Measurements from ENCODE around the gene LHX4.
A peak's percentile ranks its signal among the peaks of the same experiment; 100 is the strongest.
"Not testable (repeated sequence)": the region's sequence is repeated elsewhere in the genome, so short reads cannot be mapped to it uniquely, and the experiment has no call there.

Gene LHX4

DNA sequence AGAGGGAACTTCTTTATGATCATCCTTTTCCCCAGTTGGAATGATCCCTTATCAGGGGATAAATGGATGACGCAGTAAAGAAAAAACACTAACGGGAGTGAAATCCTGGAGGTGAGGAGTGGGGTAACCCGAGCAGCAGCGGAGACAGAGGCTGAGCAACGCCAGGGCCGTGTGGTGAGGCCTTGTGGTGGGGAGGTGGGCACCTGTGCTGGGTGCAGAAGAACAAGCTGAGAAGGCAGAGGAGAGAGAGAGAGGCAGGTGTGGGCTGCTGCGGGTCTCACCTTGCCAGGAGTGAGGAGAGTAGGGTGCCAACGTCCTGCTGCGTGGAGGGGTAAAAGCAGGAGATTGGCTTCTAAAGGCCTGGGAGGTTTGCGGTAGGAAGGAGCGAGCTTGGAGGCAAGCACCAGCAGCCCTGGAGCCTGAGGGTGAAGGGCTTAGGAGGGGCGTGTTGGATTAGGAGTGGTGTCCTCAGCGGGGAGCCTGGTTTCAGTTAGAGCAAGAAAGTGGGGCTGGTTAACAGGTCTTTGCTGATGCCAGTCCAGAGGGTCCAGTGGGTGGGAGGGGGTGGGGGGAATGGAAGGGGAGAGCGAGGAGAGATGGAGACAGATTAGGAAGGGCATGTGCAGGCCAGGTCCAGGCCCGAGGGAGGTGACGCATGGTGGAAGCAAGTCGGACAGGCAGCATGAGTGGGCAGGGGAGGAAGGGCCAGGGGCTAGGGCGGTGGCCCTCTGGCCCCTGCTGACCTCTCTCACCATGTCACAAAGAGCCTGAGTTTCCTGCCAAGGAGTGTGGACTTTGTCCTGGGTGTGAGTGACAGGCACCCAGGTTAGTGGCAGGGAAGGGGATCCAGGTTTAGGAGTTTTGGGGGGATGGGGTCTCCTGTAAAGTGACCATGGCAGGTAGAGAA lies 36.7 kb upstream of the LHX4 start:
- peaks cover 6% of the 10 kb centered on the region for H3K4me1 Mint-ChIP-seq (ENCODE audit: low read depth)
- no peaks in the 10 kb centered on the region for H3K27me3 Mint-ChIP-seq (ENCODE audit: low read depth)
- no peaks in the 10 kb centered on the region for H3K9me3 Mint-ChIP-seq
- H3K4me3 Mint-ChIP-seq, result no peak overlapping the region
- H3K36me3 Mint-ChIP-seq (ENCODE audit: low read depth), result peaks cover 1% of the 10 kb centered on the region
- peak overlapping the region; percentile 35 for H3K27ac Mint-ChIP-seq

DNA sequence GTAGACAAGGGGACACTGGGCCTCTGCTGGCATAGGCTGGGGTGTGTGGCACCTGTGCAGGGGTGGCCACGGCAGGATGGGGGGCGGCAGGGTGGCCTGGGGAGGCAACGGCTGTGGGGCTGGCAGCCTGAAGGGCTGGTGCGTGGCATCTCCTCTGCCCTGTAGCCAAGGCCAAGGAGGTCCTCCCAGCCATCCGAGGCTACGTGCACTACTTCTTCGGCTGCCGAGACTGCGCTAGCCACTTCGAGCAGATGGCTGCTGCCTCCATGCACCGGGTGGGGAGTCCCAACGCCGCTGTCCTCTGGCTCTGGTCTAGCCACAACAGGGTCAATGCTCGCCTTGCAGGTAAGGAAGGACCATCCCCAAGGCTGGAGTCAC lies 36.0 kb upstream of the LHX4 start:
- H3K4me3 Mint-ChIP-seq, result no peak overlapping the region
- no peaks in the 10 kb centered on the region for H3K27me3 Mint-ChIP-seq (ENCODE audit: low read depth)
- no peaks in the 10 kb centered on the region for H3K9me3 Mint-ChIP-seq
- no peak overlapping the region for H3K27ac Mint-ChIP-seq
- peaks cover 6% of the 10 kb centered on the region for H3K4me1 Mint-ChIP-seq (ENCODE audit: low read depth)
- peaks cover 1% of the 10 kb centered on the region for H3K36me3 Mint-ChIP-seq (ENCODE audit: low read depth)

DNA sequence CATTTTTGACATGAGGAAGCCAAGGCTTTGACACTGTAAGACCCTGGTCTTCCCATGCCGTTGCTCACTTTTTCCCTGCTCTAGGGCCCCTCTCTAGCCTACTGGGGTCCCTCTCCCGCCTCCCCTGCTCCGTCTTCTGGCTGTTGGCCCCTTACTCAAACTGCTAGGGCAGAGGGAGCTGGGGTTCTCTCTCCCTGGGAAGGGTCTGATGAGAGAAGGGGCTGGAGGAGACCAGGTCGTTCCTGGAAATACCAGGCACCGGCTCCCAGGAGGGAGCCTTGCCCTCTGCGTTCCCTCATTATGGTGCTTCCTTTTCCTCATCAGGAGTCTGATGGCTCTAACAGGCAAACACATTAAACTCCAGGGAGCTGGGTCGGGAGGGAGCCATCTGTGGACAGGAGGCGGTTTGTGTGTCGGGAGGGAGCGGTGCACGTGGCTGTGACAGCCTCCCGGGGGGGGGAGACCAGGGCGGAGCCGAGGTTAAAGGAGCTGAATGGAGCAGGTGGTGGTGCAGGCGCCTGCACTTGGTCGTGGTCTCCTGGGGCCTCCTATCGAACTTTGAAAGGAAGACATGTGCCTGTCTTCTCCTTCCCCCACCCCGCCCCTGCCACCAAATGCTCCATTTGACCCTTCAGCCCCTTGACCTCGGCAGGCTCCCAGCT lies 35.4 kb upstream of the LHX4 start:
- Mint-ChIP-seq H3K4me3 (no peak overlapping the region), H3K9me3 (no peaks in the 10 kb centered on the region), H3K27ac (no peak overlapping the region), H3K27me3 (ENCODE audit: low read depth) (no peaks in the 10 kb centered on the region), H3K4me1 (ENCODE audit: low read depth) (peaks cover 6% of the 10 kb centered on the region), H3K36me3 (ENCODE audit: low read depth) (peaks cover 1% of the 10 kb centered on the region)

DNA sequence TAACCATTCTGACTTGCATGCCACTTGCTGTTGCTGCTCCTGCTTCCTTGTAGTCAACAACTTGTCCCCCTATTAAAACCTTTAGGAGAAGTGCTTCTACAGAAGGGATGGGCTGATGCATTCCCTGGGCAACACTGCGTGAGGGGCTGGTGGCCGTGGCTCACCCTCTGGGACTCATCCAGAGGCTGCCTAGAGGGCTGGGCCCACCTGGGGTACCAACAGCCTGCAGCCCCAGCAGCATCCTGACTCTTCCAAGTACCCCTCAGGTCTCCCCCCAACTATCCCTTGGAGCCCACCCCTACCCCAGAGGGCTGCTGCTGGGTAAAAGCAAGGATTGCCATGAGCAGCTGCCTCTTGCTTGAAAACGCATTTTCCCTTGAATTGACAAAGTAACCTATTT lies 34.7 kb upstream of the LHX4 start:
- Mint-ChIP-seq H3K36me3 (ENCODE audit: low read depth) (peaks cover 1% of the 10 kb centered on the region), H3K27me3 (ENCODE audit: low read depth) (no peaks in the 10 kb centered on the region), H3K27ac (no peak overlapping the region), H3K4me1 (ENCODE audit: low read depth) (peaks cover 6% of the 10 kb centered on the region), H3K4me3 (no peak overlapping the region), H3K9me3 (no peaks in the 10 kb centered on the region)

DNA sequence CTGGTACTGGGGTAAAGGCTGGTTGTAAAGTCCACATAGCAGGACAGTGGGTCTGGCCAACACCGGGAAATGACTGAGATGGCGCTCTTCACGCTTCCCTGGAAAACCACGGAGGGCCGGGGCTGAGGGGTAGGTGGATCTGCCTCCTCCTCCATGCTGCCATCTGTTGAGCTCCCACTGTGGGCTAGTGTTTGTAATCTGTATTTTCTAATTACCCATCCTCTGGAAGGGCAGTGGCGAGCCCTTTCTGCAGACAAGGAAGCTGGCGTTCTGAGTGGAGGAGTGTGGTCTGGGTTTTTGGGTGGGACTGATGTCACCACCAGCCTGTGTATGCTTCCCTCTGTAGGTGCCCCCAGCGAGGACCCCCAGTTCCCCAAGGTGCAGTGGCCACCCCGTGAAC lies 34.1 kb upstream of the LHX4 start:
- H3K27me3 Mint-ChIP-seq (ENCODE audit: low read depth), result no peaks in the 10 kb centered on the region
- H3K36me3 Mint-ChIP-seq (ENCODE audit: low read depth), result peaks cover 1% of the 10 kb centered on the region
- H3K27ac Mint-ChIP-seq, result no peak overlapping the region
- H3K4me3 Mint-ChIP-seq, result no peak overlapping the region
- peaks cover 6% of the 10 kb centered on the region for H3K4me1 Mint-ChIP-seq (ENCODE audit: low read depth)
- H3K9me3 Mint-ChIP-seq, result no peaks in the 10 kb centered on the region

DNA sequence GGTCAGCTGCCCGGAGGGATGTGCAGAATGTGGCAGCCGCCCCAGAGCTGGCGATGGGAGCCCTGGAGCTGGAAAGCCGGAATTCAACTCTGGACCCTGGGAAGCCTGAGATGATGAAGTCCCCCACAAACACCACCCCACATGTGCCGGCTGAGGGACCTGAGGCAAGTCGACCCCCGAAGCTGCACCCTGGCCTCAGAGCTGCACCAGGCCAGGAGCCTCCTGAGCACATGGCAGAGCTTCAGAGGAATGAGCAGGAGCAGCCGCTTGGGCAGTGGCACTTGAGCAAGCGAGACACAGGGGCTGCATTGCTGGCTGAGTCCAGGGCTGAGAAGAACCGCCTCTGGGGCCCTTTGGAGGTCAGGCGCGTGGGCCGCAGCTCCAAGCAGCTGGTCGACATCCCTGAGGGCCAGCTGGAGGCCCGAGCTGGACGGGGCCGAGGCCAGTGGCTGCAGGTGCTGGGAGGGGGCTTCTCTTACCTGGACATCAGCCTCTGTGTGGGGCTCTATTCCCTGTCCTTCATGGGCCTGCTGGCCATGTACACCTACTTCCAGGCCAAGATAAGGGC lies 33.5 kb upstream of the LHX4 start:
- Mint-ChIP-seq H3K9me3 (no peaks in the 10 kb centered on the region), H3K4me3 (no peak overlapping the region), H3K4me1 (ENCODE audit: low read depth) (peaks cover 6% of the 10 kb centered on the region), H3K27ac (no peak overlapping the region), H3K36me3 (ENCODE audit: low read depth) (no peaks in the 10 kb centered on the region), H3K27me3 (ENCODE audit: low read depth) (no peaks in the 10 kb centered on the region)

DNA sequence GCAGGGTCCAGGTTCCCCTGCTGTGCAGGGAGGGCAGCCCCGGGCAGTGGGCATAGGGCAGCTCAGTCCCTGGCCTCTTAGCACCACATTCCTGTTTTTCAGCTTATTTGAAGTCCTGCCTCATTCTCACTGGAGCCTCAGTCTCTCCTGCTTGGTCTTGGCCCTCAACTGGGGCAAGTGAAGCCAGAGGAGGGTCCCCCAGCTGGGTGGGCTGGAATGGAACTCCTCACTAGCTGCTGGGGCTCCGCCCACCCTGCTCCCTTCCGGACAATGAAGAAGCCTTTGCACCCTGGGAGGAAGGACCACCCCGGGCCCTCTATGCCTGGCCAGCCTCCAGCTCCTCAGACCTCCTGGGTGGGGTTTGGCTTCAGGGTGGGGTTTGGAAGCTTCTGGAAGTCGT lies 32.8 kb upstream of the LHX4 start:
- Mint-ChIP-seq H3K36me3 (ENCODE audit: low read depth) (no peaks in the 10 kb centered on the region), H3K4me3 (no peak overlapping the region), H3K27ac (no peak overlapping the region), H3K4me1 (ENCODE audit: low read depth) (peaks cover 5% of the 10 kb centered on the region), H3K9me3 (no peaks in the 10 kb centered on the region), H3K27me3 (ENCODE audit: low read depth) (no peaks in the 10 kb centered on the region)

DNA sequence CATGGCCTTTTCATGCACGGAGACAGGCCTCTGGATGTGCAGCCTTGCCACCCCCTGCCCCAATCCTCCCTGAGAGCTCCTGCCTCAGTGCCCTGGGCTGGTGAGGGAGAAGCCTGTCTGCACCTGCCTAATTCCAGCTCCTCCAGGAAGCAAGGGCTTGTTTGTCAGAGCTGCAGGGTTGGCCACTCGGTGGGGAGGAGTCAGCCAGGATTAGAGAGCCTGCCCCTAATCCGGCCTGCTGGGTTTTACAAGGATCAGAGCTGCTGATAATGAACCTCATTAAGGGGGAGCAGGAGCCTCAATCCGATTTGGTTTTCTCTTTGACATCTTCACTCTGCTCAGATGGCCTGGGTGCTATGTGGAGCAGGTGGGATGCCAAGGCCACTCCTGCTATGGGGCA lies 31.9 kb upstream of the LHX4 start:
- no peak overlapping the region for H3K27ac Mint-ChIP-seq
- no peaks in the 10 kb centered on the region for H3K9me3 Mint-ChIP-seq
- no peak overlapping the region for H3K4me3 Mint-ChIP-seq
- H3K27me3 Mint-ChIP-seq (ENCODE audit: low read depth), result no peaks in the 10 kb centered on the region
- no peaks in the 10 kb centered on the region for H3K36me3 Mint-ChIP-seq (ENCODE audit: low read depth)
- no peaks in the 10 kb centered on the region for H3K4me1 Mint-ChIP-seq (ENCODE audit: low read depth)

DNA sequence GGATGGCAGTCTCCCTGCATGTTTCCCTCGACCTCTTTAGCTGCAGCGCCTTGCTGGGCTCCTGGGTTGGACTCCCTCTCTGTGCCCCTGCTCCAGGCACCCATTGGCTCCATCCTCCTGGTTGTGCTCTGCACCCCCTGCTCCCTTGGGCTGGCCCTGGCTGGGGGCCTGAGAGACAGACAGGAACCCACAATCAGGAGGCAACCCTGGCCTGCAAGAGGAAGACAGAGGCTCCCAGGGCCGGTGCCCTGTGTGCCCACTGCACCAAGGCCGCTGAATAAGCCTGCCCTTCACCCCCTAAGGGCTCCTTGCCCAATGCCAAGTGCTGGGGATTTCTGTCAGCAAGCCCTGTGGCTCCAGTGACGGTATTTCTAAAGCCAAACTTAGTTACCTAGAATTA lies 31.5 kb upstream of the LHX4 start:
- no peak overlapping the region for H3K27ac Mint-ChIP-seq
- H3K27me3 Mint-ChIP-seq (ENCODE audit: low read depth), result no peaks in the 10 kb centered on the region
- H3K4me3 Mint-ChIP-seq, result no peak overlapping the region
- no peaks in the 10 kb centered on the region for H3K9me3 Mint-ChIP-seq
- no peaks in the 10 kb centered on the region for H3K36me3 Mint-ChIP-seq (ENCODE audit: low read depth)
- H3K4me1 Mint-ChIP-seq (ENCODE audit: low read depth), result no peaks in the 10 kb centered on the region

DNA sequence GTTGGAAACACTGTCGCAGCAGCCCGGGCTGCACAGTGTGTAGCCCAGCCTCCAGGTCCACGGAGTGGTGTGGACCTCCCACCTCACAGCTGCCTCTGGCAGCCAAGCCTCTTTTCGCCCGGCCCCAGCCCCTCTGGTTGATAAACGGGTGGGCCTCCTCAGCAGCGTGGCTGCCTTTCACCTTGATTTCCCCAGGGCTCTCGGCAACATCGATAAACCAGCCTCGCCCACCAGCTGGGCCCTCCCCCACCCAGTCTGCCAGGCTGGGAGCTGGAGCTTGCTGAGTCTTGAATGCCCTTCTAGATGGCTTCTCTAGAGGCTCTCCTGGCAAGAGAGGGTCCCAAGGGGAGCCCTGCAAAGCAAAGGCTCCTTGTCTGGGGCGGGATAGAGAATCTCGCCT lies 31.0 kb upstream of the LHX4 start:
- Mint-ChIP-seq H3K9me3 (no peaks in the 10 kb centered on the region), H3K4me3 (no peak overlapping the region), H3K4me1 (ENCODE audit: low read depth) (no peaks in the 10 kb centered on the region), H3K36me3 (ENCODE audit: low read depth) (no peaks in the 10 kb centered on the region), H3K27me3 (ENCODE audit: low read depth) (no peaks in the 10 kb centered on the region), H3K27ac (no peak overlapping the region)

DNA sequence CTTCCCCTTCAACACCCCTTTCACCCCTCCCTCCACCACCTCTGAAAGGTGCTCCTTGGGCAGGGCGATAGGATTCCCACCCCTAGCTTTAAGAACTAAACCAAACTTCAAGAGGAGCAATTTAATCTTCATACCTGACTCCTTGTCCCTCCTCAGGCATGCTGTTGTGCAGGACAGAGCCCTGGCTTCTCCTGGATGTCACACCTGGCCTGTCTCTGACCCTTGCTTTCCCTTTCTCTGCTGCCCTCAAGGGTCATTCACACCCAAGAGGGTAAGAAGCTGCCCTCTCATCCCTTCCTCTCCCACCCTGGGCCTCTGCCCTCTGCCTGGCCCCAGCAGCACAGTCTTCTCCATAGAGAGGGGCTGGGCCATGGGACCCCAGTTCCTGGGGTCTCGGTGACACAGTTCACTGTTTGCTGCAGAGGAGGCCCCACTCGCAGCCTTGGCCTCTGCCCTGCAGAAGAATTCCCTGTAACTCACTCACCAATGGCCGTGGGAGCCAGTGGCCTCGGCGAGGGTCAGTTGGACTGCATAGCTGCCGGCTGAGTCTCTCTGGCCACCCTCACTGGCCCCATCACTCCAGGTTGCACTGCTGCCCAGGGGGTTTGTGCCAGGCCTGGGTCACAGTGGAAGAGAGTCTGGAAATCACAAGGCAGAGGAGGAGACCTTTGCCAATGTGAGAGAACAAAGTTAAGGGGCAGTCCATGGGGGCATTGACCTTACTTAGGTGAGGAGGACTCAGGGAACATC lies 28.4 kb upstream of the LHX4 start:
- Mint-ChIP-seq H3K4me1 (ENCODE audit: low read depth) (no peaks in the 10 kb centered on the region), H3K27me3 (ENCODE audit: low read depth) (peaks cover 1% of the 10 kb centered on the region)

DNA sequence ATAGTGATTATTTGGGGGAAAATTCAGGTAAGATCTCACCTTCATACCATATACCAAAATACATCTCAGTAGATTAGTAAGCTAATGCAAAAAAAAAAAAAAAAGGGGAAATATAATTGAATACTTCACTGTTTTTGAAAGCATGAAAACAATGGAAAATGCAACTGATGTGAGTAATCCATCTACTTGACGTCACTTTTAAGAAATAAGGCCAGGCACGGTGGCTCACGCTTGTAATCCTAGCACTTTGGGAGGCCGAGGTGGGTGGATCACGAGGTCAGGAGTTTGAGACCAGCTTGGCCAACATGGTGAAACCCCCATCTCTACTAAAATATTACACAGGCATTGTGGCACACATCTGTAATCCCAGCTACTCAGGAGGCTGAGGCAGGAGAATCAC lies 27.5 kb upstream of the LHX4 start:
- not testable (repeated sequence) for H3K27me3 Mint-ChIP-seq (ENCODE audit: low read depth); H3K9me3 Mint-ChIP-seq; H3K27ac Mint-ChIP-seq; H3K36me3 Mint-ChIP-seq (ENCODE audit: low read depth); H3K4me1 Mint-ChIP-seq (ENCODE audit: low read depth); H3K4me3 Mint-ChIP-seq

More for the DNA sequence above, 28.4 kb upstream of the LHX4 start:
- H3K9me3 Mint-ChIP-seq, result no peaks in the 10 kb centered on the region
- no peak overlapping the region for H3K27ac Mint-ChIP-seq
- no peaks in the 10 kb centered on the region for H3K36me3 Mint-ChIP-seq (ENCODE audit: low read depth)
- H3K4me3 Mint-ChIP-seq, result no peak overlapping the region

DNA sequence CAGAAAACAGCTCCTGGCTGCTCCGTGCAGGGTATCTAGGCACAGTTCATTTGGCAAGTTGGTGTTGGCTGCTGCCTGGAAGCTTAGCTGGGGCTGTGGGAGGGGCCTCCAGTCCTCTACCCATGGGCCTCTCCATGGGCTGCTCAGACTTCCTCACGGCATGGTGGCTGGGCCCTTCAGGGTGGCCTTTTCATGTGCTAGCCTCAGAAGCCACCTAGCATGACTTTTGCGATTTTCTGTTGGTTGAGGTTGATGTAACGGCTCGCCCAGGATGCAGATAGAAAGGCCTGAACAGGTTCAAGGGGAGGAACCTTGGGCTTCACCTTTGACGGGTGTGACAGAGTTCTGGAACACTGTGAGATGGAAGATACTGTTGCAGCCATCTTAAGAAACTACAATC lies 25.8 kb upstream of the LHX4 start:
- no peak overlapping the region for H3K4me3 Mint-ChIP-seq
- no peaks in the 10 kb centered on the region for H3K4me1 Mint-ChIP-seq (ENCODE audit: low read depth)
- H3K9me3 Mint-ChIP-seq, result no peaks in the 10 kb centered on the region
- H3K36me3 Mint-ChIP-seq (ENCODE audit: low read depth), result no peaks in the 10 kb centered on the region
- H3K27ac Mint-ChIP-seq, result no peak overlapping the region
- H3K27me3 Mint-ChIP-seq (ENCODE audit: low read depth), result peaks cover 4% of the 10 kb centered on the region

DNA sequence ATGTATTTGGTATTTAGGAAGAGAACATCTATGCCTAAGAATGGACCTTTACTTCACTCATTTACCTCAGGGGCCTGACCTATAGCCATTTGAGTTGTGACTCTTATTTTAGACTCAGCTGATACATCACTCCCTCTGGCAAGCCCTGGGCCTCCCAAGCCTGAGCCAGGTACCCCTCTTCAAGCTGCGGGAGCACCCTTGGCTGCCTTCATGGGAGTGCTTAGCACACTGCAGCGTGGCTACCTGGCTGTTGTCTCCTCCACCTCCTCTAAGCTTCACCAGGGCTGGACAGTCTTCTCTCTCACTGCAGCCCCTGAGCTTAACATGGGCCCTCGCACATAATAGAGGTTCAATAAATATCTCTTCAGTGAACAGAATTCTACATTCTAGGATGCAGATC lies 23.5 kb upstream of the LHX4 start:
- H3K27me3 Mint-ChIP-seq (ENCODE audit: low read depth), result peaks cover 5% of the 10 kb centered on the region
- H3K4me1 Mint-ChIP-seq (ENCODE audit: low read depth), result no peaks in the 10 kb centered on the region
- H3K9me3 Mint-ChIP-seq, result no peaks in the 10 kb centered on the region
- no peak overlapping the region for H3K27ac Mint-ChIP-seq
- H3K4me3 Mint-ChIP-seq, result no peak overlapping the region
- H3K36me3 Mint-ChIP-seq (ENCODE audit: low read depth), result no peaks in the 10 kb centered on the region

Data from T-helper 1 cell treated with Interleukin-12 subunit alpha and Interleukin-12 subunit beta and Interleukin-4 antibody, amounts not matched to agents 30 μg/mL and 1 μg/mL, for 36 hours (primary cell).